Nephron (organoid): ENCODE results near the gene ATXN7L1.

Experiments used
- H3K27ac Mint-ChIP-seq, 3 experiments: 2 replicates each; pipeline ENCODE4 v1.8.0; 2020; ENCODE audit warnings: mixed read lengths in 3 of 3, mild to moderate bottlenecking in 2 of 3, moderate library complexity in 1 of 3
- H3K27me3 Mint-ChIP-seq: 2 replicates; pipeline ENCODE4 v1.8.0; 2021; ENCODE audit warnings: low read depth, mild to moderate bottlenecking, moderate library complexity, mixed read lengths
- H3K36me3 Mint-ChIP-seq: 2 replicates; pipeline ENCODE4 v1.8.0; 2020; ENCODE audit warnings: low read depth, mixed read lengths
- H3K4me1 Mint-ChIP-seq: 2 replicates; pipeline ENCODE4 v1.8.0; 2020; ENCODE audit warnings: mixed read lengths
- H3K4me3 Mint-ChIP-seq, 3 experiments: 2 replicates each; pipeline ENCODE4 v1.8.0; 2020; ENCODE audit warnings: mild to moderate bottlenecking in 3 of 3, mixed read lengths in 3 of 3, moderate library complexity in 2 of 3
- H3K9me3 Mint-ChIP-seq: 2 replicates; pipeline ENCODE4 v1.8.0; 2020; ENCODE audit warnings: mixed read lengths
- CTCF ChIP-seq, 3 experiments: fragments of 200-600 bp; sonication (generic); IDR thresholded peaks; one replicate each; pipeline ENCODE4 v1.5.0; 2021; ENCODE audit warnings: antibody characterized with exemption in 3 of 3; ENCODE audit not compliant: unreplicated experiment in 3 of 3

Gene ATXN7L1

GRCh38 chr7:105764506-105764905 is 111.9 kb downstream of the ATXN7L1 start:
- TF ChIP-seq CTCF (IDR thresholded peaks at IDR 0.05; ENCODE audit: unreplicated experiment in 3 of 3) = no peak
- H3K36me3 Mint-ChIP-seq = no peaks in the 10 kb centered on the region
- no peaks in the 10 kb centered on the region for H3K9me3 Mint-ChIP-seq
- H3K4me3 Mint-ChIP-seq = no peak overlapping the region
- peaks cover 5% of the 10 kb centered on the region for H3K27me3 Mint-ChIP-seq
- no peak overlapping the region for H3K27ac Mint-ChIP-seq
- H3K4me1 Mint-ChIP-seq = peaks cover 56% of the 10 kb centered on the region

GRCh38 chr7:105760551-105761447 is 115.6 kb downstream of the ATXN7L1 start:
- Mint-ChIP-seq H3K4me3 (no peak overlapping the region), H3K9me3 (no peaks in the 10 kb centered on the region), H3K27me3 (peaks cover 9% of the 10 kb centered on the region), H3K4me1 (peaks cover 25% of the 10 kb centered on the region), H3K36me3 (no peaks in the 10 kb centered on the region), H3K27ac (peak overlapping the region in 1 of 3 experiments; percentile 52)
- TF ChIP-seq CTCF (IDR thresholded peaks at IDR 0.05; ENCODE audit: unreplicated experiment in 3 of 3) = peak in 2 of 3 experiments; percentile 15 to 33

- H3K4me3 Mint-ChIP-seq = no peak overlapping the region
- H3K27ac Mint-ChIP-seq = peak overlapping the region in 1 of 3 experiments; percentile 58
- TF ChIP-seq CTCF (IDR thresholded peaks at IDR 0.05; ENCODE audit: unreplicated experiment in 3 of 3) = peak; percentile 62 to 72 (median 69)
- peaks cover 9% of the 10 kb centered on the region for H3K27me3 Mint-ChIP-seq
- H3K9me3 Mint-ChIP-seq = no peaks in the 10 kb centered on the region
- peaks cover 19% of the 10 kb centered on the region for H3K4me1 Mint-ChIP-seq
- no peaks in the 10 kb centered on the region for H3K36me3 Mint-ChIP-seq
Observed at GRCh38 chr7:105759670-105760550, 116.5 kb downstream of the ATXN7L1 start.

GRCh38 chr7:105756367-105756766 is 120.0 kb downstream of the ATXN7L1 start:
- Mint-ChIP-seq H3K36me3 (no peaks in the 10 kb centered on the region), H3K27me3 (peaks cover 11% of the 10 kb centered on the region), H3K27ac (no peak overlapping the region), H3K9me3 (no peaks in the 10 kb centered on the region), H3K4me3 (no peak overlapping the region), H3K4me1 (peaks cover 19% of the 10 kb centered on the region)
- TF ChIP-seq CTCF (IDR thresholded peaks at IDR 0.05; ENCODE audit: unreplicated experiment in 3 of 3) = no peak

- Mint-ChIP-seq H3K4me3 (no peak overlapping the region), H3K4me1 (no peaks in the 10 kb centered on the region)
Observed at GRCh38 chr7:105752671-105753275, 123.6 kb downstream of the ATXN7L1 start.

More at GRCh38 chr7:105752671-105753275, 123.6 kb downstream of the ATXN7L1 start:
- H3K27me3 Mint-ChIP-seq = peaks cover 11% of the 10 kb centered on the region
- no peaks in the 10 kb centered on the region for H3K9me3 Mint-ChIP-seq
- peaks cover 14% of the 10 kb centered on the region for H3K36me3 Mint-ChIP-seq
- TF ChIP-seq CTCF (IDR thresholded peaks at IDR 0.05; ENCODE audit: unreplicated experiment in 3 of 3) = no peak
- H3K27ac Mint-ChIP-seq = no peak overlapping the region
